Vagina (tissue), 2 donors: ENCODE data around the gene CPNE1.

Experiments
- POLR2A ChIP-seq, 2 donors: fragments of 450-650 bp; IDR thresholded peaks; one replicate each; pipeline ENCODE4 v1.6.1; 2017; ENCODE audit warnings: antibody characterized with exemption in 2 of 2, mild to moderate bottlenecking in 2 of 2, moderate library complexity in 2 of 2
- TF ChIP-seq, protein P1 (sequence below), 3 experiments: fragments of 450-650 bp in 2 of 3; fragments of 200-600 bp in 1 of 3; sonication (generic) in 1 of 3; IDR thresholded peaks; one replicate each; pipeline ENCODE4 v1.5.1; 2017 to 2019; ENCODE audit warnings: antibody characterized with exemption in 3 of 3, mild to moderate bottlenecking in 2 of 3, moderate library complexity in 2 of 3

- TF ChIP-seq, protein P1, sequence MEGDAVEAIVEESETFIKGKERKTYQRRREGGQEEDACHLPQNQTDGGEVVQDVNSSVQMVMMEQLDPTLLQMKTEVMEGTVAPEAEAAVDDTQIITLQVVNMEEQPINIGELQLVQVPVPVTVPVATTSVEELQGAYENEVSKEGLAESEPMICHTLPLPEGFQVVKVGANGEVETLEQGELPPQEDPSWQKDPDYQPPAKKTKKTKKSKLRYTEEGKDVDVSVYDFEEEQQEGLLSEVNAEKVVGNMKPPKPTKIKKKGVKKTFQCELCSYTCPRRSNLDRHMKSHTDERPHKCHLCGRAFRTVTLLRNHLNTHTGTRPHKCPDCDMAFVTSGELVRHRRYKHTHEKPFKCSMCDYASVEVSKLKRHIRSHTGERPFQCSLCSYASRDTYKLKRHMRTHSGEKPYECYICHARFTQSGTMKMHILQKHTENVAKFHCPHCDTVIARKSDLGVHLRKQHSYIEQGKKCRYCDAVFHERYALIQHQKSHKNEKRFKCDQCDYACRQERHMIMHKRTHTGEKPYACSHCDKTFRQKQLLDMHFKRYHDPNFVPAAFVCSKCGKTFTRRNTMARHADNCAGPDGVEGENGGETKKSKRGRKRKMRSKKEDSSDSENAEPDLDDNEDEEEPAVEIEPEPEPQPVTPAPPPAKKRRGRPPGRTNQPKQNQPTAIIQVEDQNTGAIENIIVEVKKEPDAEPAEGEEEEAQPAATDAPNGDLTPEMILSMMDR (IDR thresholded peaks at IDR 0.05) = no peak
- no peak for TF ChIP-seq POLR2A (IDR thresholded peaks at IDR 0.05)
These were observed 67.5 kb downstream of the CPNE1 start for GRCh38 chr20:35597186-35597585.
